K562 (cell line): ENCODE data around the gene CYYR1.

ENCODE experiments used
- EHMT2 ChIP-seq: fragments of 450-650 bp; IDR thresholded peaks from 2 replicates; pipeline ENCODE4 v1.6.1; 2018; ENCODE audit warnings: antibody characterized with exemption
- ELF4 ChIP-seq: fragments of 450-650 bp; formaldehyde crosslinking; IDR thresholded peaks from 2 replicates; pipeline ENCODE4 v1.4.0; 2022; ENCODE audit warnings: missing genetic modification characterization
- POLR2H ChIP-seq: IDR thresholded peaks from 2 replicates; pipeline ENCODE4 v1.6.1; 2016; ENCODE audit warnings: missing genetic modification characterization, low read depth, mild to moderate bottlenecking, control low read depth, missing compliant biosample characterization, moderate library complexity
- RB1 ChIP-seq: fragments of 450-650 bp; IDR thresholded peaks from 2 replicates; pipeline ENCODE4 v1.6.1; 2017; ENCODE audit warnings: low read depth, mild to moderate bottlenecking
- TGIF2 ChIP-seq: sonication (generic); formaldehyde crosslinking; IDR thresholded peaks from 2 replicates; pipeline ENCODE4 v1.8.1; 2022; ENCODE audit warnings: mild to moderate bottlenecking, missing genetic modification reagents, moderate library complexity
- ZC3H11A ChIP-seq: IDR thresholded peaks from 2 replicates; pipeline ENCODE4 v1.6.1; 2012; ENCODE audit warnings: low read depth, low read length, improper control_type of control experiment
- TF ChIP-seq, protein P1 (sequence below), 2 experiments: fragments of 450-650 bp; conservative IDR thresholded peaks; 2 replicates each; pipeline ENCODE4 v1.6.1; 2017; ENCODE audit warnings: mild to moderate bottlenecking in 2 of 2, moderate library complexity in 2 of 2
- TF ChIP-seq, protein P2 (sequence below): sonication (generic); formaldehyde crosslinking; IDR thresholded peaks from 2 replicates; pipeline ENCODE4 v1.8.1; 2023; ENCODE audit warnings: mild to moderate bottlenecking, missing genetic modification reagents
- TF ChIP-seq, protein P3 (sequence below): sonication (generic); formaldehyde crosslinking; IDR thresholded peaks from 2 replicates; pipeline ENCODE4 v1.8.1; 2023; ENCODE audit warnings: mild to moderate bottlenecking, missing genetic modification reagents

DNA sequence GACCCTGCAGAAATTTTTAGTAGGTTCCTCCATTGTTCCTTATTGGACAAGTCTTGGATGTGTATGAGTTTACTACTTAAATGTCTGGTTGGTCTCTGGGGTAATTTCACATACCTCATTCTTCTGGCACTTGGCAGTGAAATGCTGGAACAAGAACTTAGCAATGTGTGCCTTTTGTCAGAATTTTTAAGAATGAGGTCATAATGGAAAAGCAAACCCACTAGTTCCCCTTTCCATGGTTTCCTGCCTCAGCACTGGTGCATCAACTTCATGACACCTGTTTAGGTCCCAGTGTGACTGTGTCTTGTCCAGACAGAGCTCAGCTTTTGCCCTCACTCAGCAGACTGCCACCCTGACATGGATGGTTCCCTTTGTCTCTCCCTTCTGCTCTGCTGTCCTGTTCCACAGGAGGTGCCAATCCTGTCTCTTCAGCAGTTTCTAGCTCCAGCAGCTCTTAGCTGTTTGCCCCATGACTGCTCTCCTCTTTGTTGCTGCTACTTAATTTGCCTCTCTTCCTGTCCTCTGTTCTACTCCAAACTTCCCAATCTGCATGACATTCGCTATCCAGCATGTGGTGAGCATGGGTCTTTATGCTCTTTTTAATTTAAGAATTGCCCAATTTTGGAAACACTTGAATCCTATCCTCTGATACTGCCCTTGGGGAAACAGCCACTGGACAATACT, 135.6 kb downstream of the CYYR1 start:
- TF ChIP-seq, protein P1, sequence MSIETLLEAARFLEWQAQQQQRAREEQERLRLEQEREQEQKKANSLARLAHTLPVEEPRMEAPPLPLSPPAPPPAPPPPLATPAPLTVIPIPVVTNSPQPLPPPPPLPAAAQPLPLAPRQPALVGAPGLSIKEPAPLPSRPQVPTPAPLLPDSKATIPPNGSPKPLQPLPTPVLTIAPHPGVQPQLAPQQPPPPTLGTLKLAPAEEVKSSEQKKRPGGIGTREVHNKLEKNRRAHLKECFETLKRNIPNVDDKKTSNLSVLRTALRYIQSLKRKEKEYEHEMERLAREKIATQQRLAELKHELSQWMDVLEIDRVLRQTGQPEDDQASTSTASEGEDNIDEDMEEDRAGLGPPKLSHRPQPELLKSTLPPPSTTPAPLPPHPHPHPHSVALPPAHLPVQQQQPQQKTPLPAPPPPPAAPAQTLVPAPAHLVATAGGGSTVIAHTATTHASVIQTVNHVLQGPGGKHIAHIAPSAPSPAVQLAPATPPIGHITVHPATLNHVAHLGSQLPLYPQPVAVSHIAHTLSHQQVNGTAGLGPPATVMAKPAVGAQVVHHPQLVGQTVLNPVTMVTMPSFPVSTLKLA (conservative IDR thresholded peaks at IDR 0.05) = no peak
- TF ChIP-seq, protein P2, sequence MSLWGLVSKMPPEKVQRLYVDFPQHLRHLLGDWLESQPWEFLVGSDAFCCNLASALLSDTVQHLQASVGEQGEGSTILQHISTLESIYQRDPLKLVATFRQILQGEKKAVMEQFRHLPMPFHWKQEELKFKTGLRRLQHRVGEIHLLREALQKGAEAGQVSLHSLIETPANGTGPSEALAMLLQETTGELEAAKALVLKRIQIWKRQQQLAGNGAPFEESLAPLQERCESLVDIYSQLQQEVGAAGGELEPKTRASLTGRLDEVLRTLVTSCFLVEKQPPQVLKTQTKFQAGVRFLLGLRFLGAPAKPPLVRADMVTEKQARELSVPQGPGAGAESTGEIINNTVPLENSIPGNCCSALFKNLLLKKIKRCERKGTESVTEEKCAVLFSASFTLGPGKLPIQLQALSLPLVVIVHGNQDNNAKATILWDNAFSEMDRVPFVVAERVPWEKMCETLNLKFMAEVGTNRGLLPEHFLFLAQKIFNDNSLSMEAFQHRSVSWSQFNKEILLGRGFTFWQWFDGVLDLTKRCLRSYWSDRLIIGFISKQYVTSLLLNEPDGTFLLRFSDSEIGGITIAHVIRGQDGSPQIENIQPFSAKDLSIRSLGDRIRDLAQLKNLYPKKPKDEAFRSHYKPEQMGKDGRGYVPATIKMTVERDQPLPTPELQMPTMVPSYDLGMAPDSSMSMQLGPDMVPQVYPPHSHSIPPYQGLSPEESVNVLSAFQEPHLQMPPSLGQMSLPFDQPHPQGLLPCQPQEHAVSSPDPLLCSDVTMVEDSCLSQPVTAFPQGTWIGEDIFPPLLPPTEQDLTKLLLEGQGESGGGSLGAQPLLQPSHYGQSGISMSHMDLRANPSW = no peak
- TF ChIP-seq, protein P3, sequence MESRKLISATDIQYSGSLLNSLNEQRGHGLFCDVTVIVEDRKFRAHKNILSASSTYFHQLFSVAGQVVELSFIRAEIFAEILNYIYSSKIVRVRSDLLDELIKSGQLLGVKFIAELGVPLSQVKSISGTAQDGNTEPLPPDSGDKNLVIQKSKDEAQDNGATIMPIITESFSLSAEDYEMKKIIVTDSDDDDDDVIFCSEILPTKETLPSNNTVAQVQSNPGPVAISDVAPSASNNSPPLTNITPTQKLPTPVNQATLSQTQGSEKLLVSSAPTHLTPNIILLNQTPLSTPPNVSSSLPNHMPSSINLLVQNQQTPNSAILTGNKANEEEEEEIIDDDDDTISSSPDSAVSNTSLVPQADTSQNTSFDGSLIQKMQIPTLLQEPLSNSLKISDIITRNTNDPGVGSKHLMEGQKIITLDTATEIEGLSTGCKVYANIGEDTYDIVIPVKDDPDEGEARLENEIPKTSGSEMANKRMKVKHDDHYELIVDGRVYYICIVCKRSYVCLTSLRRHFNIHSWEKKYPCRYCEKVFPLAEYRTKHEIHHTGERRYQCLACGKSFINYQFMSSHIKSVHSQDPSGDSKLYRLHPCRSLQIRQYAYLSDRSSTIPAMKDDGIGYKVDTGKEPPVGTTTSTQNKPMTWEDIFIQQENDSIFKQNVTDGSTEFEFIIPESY (CRISPR knock-in tag) = no peak
- TF ChIP-seq TGIF2 (CRISPR knock-in tag) (no peak), POLR2H (tag) (no peak), ELF4 (CRISPR knock-in tag) (no peak), ZC3H11A (no peak), EHMT2 (no peak), RB1 (no peak)
